ENCODE data around the gene TRIM10. TPM values are rescaled to one million over a fixed set of nuclear protein-coding genes. Genes with fewer than 3 reads are reported as not detected.

The TRIM10 gene
- total RNA-seq, 1 experiment from 2014 or later: 0.95 TPM

DNA sequence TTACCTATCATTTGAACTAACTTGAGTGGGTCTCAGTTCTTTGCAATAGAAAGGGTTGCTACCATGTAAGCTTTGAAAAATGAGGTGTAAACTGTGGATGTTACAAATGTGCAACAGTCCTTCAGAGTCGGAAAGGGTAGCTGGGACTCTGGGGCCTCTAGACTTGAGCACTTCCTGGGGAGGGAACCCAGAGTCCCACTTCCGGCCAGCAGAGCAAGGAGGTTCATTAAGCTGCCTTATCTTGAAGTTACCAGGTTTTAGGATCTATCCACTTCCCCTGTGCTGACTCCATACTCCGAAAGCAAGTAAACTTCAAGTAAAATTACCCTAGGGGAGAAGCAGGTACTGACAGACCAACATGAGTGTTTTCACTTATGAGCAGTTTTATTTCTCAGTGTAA, 9.4 kb downstream of the TRIM10 start:
- no TSS peak for BruUV-seq (replicated peaks)

DNA sequence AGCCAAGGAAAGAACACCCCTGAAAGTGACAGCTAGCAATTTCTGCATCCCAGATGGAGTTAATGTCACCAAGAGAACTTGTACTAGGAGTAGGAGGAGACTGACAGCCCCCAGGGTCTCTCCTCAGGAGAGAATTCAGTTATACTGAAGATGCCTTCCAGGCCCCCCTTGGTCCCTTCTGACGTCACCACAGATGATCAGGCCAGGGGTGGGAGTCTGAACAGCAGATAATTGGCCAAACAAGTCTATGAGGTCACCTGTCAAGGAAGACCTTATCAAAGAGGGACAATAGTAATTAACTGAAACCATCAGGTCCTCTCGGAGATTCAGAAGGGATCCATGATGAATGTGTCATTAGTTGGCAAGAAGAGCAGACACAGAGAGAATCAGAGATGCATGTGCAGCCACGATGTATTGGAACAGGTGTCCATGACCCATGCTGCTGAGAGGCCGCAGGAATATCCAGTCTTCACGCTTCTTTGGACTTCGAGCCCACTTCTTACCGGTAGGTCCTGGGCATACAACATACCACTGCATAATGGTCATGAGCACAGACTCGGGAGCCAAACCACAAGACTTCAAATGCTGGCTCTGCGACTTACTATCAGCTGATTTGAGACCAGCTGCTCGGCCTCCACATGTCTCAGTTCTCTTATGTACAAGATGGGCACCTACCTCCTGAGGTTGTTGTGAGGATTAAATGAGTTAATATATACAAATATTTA, 10.2 kb downstream of the TRIM10 start:
- H3K27me3 Mint-ChIP-seq (ENCODE audit: insufficient read depth, unreplicated experiment): no peaks in the 10 kb centered on the region
- intact Hi-C loops (cut with micrococcal nuclease; ENCODE audit: unreplicated experiment): no loop called here
- CTCF ChIA-PET: no interaction called here

More for the DNA sequence above, 9.4 kb downstream of the TRIM10 start:
- Mint-ChIP-seq H3K4me3 (ENCODE audit: unreplicated experiment) (no peak overlapping the region), H3K4me1 (ENCODE audit: low read depth, unreplicated experiment) (no peaks in the 10 kb centered on the region), H3K27ac (ENCODE audit: unreplicated experiment) (no peak overlapping the region), H3K9me3 (ENCODE audit: unreplicated experiment) (no peaks in the 10 kb centered on the region), H3K27me3 (ENCODE audit: insufficient read depth, unreplicated experiment) (no peaks in the 10 kb centered on the region), H3K36me3 (ENCODE audit: insufficient read depth, unreplicated experiment) (no peaks in the 10 kb centered on the region)
- Histone ChIP-seq H3K9me3 (no peaks in the 10 kb centered on the region), H3K36me3 (ENCODE audit: control insufficient read depth, insufficient read depth, low read length) (no peaks in the 10 kb centered on the region), H3K27me3 (replicated peaks; ENCODE audit: control insufficient read depth, insufficient read depth, low read length) (no peaks in the 10 kb centered on the region), H3K4me3 (ENCODE audit: low read depth, low read length) (no peak overlapping the region), H3K4me1 (no peaks in the 10 kb centered on the region; the same call in 1 of the 2 replicates)
- TF ChIP-seq, protein P1, sequence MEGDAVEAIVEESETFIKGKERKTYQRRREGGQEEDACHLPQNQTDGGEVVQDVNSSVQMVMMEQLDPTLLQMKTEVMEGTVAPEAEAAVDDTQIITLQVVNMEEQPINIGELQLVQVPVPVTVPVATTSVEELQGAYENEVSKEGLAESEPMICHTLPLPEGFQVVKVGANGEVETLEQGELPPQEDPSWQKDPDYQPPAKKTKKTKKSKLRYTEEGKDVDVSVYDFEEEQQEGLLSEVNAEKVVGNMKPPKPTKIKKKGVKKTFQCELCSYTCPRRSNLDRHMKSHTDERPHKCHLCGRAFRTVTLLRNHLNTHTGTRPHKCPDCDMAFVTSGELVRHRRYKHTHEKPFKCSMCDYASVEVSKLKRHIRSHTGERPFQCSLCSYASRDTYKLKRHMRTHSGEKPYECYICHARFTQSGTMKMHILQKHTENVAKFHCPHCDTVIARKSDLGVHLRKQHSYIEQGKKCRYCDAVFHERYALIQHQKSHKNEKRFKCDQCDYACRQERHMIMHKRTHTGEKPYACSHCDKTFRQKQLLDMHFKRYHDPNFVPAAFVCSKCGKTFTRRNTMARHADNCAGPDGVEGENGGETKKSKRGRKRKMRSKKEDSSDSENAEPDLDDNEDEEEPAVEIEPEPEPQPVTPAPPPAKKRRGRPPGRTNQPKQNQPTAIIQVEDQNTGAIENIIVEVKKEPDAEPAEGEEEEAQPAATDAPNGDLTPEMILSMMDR (IDR thresholded peaks at IDR 0.05; ENCODE audit: insufficient read depth in 1 of 2, low read depth in 1 of 2, low read length in 1 of 2, severe bottlenecking in 1 of 2, unreplicated experiment in 1 of 2): no peak
- intact Hi-C loops (cut with micrococcal nuclease; ENCODE audit: unreplicated experiment): no loop called here
- ChIA-PET CTCF (no interaction called here), POLR2A (no interaction called here)
- DNase-seq: no peak

DNA sequence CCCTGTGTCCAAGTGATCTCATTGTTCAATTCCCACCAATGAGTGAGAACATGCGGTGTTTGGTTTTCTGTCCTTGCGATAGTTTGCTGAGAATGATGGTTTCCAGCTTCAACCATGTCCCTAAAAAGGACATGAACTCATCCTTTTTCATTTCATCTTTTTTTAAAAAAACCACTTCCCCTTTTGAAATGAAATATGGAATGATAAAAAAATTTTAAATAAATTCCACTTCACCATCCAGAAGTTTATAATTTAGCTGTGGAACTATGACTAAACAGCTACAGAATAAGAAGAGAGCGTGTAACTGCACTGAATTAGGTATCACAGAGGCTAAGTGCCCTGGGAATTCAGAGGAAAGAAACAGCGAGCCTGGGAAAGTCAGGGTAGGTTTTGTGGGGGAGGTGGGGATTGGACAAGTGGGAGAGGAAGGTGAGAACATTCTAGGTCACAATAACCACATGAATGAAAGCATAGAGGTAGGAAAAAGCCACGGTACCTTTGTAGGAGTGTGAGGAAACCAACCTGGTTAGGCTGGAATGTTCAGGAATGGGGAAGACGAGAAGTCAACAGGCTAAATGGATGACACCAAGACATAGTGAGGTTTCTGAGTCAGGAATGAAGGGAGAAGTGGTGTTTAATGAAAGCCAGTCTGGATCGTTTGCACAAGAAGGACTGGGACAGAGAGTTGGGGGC, 11.0 kb downstream of the TRIM10 start:
- no peak overlapping the region for H3K27ac Mint-ChIP-seq (ENCODE audit: unreplicated experiment)
- H3K36me3 Mint-ChIP-seq (ENCODE audit: insufficient read depth, unreplicated experiment): no peaks in the 10 kb centered on the region
- no peak overlapping the region for H3K4me3 Mint-ChIP-seq (ENCODE audit: unreplicated experiment)
- Histone ChIP-seq H3K36me3 (ENCODE audit: control insufficient read depth, insufficient read depth, low read length) (no peaks in the 10 kb centered on the region), H3K4me1 (no peaks in the 10 kb centered on the region; the same call in 1 of the 2 replicates), H3K4me3 (ENCODE audit: low read depth, low read length) (no peak overlapping the region), H3K9me3 (no peaks in the 10 kb centered on the region), H3K27me3 (replicated peaks; ENCODE audit: control insufficient read depth, insufficient read depth, low read length) (no peaks in the 10 kb centered on the region)
- TF ChIP-seq, protein P1 (IDR thresholded peaks at IDR 0.05; ENCODE audit: insufficient read depth in 1 of 2, low read depth in 1 of 2, low read length in 1 of 2, severe bottlenecking in 1 of 2, unreplicated experiment in 1 of 2): no peak
- intact Hi-C loops (cut with micrococcal nuclease; ENCODE audit: unreplicated experiment): loop anchor here (1.0 kb wide), 1 partner anchor 20 kb away; no protein-coding TSS in a partner anchor
- no TSS peak for BruUV-seq (replicated peaks)
- no peaks in the 10 kb centered on the region for H3K4me1 Mint-ChIP-seq (ENCODE audit: low read depth, unreplicated experiment)
- CTCF ChIA-PET: no interaction called here
- POLR2A ChIA-PET: no interaction called here
- no peaks in the 10 kb centered on the region for H3K27me3 Mint-ChIP-seq (ENCODE audit: insufficient read depth, unreplicated experiment)
- H3K9me3 Mint-ChIP-seq (ENCODE audit: unreplicated experiment): no peaks in the 10 kb centered on the region
- no peak for DNase-seq

More for the DNA sequence above, 10.2 kb downstream of the TRIM10 start:
- H3K4me3 Mint-ChIP-seq (ENCODE audit: unreplicated experiment): no peak overlapping the region
- no peak for DNase-seq
- H3K4me1 ChIP-seq: no peaks in the 10 kb centered on the region; the same call in 1 of the 2 replicates
- no peaks in the 10 kb centered on the region for H3K4me1 Mint-ChIP-seq (ENCODE audit: low read depth, unreplicated experiment)
- no peaks in the 10 kb centered on the region for H3K36me3 Mint-ChIP-seq (ENCODE audit: insufficient read depth, unreplicated experiment)
- no peaks in the 10 kb centered on the region for H3K9me3 Mint-ChIP-seq (ENCODE audit: unreplicated experiment)
- H3K27me3 ChIP-seq (replicated peaks; ENCODE audit: control insufficient read depth, insufficient read depth, low read length): no peaks in the 10 kb centered on the region
- POLR2A ChIA-PET: no interaction called here
- no peaks in the 10 kb centered on the region for H3K36me3 ChIP-seq (ENCODE audit: control insufficient read depth, insufficient read depth, low read length)
- H3K27ac Mint-ChIP-seq (ENCODE audit: unreplicated experiment): no peak overlapping the region
- H3K9me3 ChIP-seq: no peaks in the 10 kb centered on the region
- BruUV-seq (replicated peaks): no TSS peak
- no peak overlapping the region for H3K4me3 ChIP-seq (ENCODE audit: low read depth, low read length)
- TF ChIP-seq, protein P1 (IDR thresholded peaks at IDR 0.05; ENCODE audit: insufficient read depth in 1 of 2, low read depth in 1 of 2, low read length in 1 of 2, severe bottlenecking in 1 of 2, unreplicated experiment in 1 of 2): no peak

Measured in Caco-2 (cell line).